Neuronal stem cell (in vitro differentiated cells): ENCODE results near the gene POU2AF3.
"Not testable (repeated sequence)": the region's sequence is repeated elsewhere in the genome, so short reads cannot be mapped to it uniquely, and the experiment has no call there.

ENCODE experiments used
- DNase-seq: peaks from one replicate; pipeline ENCODE4 v3.0.0-alpha.2; 2013; ENCODE audit warnings: low spot score
- H2AFZ ChIP-seq: one replicate; pipeline ENCODE4 v1.6.1; 2013; ENCODE audit warnings: mild to moderate bottlenecking, low read length, inconsistent platforms
- H2AK5ac ChIP-seq: 2 replicates; pipeline ENCODE4 v1.6.1; 2013; ENCODE audit warnings: low read depth, mild to moderate bottlenecking, inconsistent platforms, low read length, moderate library complexity, mixed read lengths
- H2BK120ac ChIP-seq: 2 replicates; pipeline ENCODE4 v1.6.1; 2013; ENCODE audit warnings: low read depth, mild to moderate bottlenecking, inconsistent platforms, low read length, moderate library complexity, mixed read lengths
- H2BK12ac ChIP-seq: one replicate; pipeline ENCODE4 v1.6.1; 2013; ENCODE audit warnings: low read length, inconsistent platforms
- H2BK15ac ChIP-seq: 2 replicates; pipeline ENCODE4 v1.6.1; 2013; ENCODE audit warnings: mild to moderate bottlenecking, low read length, inconsistent platforms, mixed read lengths
- H2BK5ac ChIP-seq: one replicate; pipeline ENCODE4 v1.6.1; 2013; ENCODE audit warnings: inconsistent platforms, mild to moderate bottlenecking, low read length, moderate library complexity
- H3K14ac ChIP-seq: one replicate; pipeline ENCODE4 v1.6.1; 2013; ENCODE audit warnings: low read length, inconsistent platforms
- H3K18ac ChIP-seq: 2 replicates; pipeline ENCODE4 v1.6.1; 2013; ENCODE audit warnings: low read length, inconsistent platforms
- H3K23ac ChIP-seq: 2 replicates; pipeline ENCODE4 v1.6.1; 2013; ENCODE audit warnings: low read depth, mild to moderate bottlenecking, mixed read lengths, low read length, inconsistent platforms; ENCODE audit not compliant: poor library complexity
- H3K27ac ChIP-seq: replicated peaks from 3 replicates; pipeline ENCODE4 v1.5.1; 2013; ENCODE audit warnings: low read length, inconsistent platforms
- H3K27me3 ChIP-seq, 3 experiments: 2 replicates each; pipeline ENCODE4 v1.6.1; 2013; ENCODE audit warnings: low read length in 3 of 3, mild to moderate bottlenecking in 2 of 3, inconsistent platforms in 1 of 3, low read depth in 1 of 3, mixed read lengths in 1 of 3, moderate library complexity in 1 of 3; ENCODE audit not compliant: control insufficient read depth in 3 of 3, insufficient read depth in 3 of 3
- H3K36me3 ChIP-seq, 2 donors: replicated peaks in 1 of 2; 2 replicates each; pipeline ENCODE4 v1.6.1; 2013; ENCODE audit warnings: low read length in 2 of 2; ENCODE audit not compliant: control insufficient read depth in 2 of 2, insufficient read depth in 2 of 2
- H3K4ac ChIP-seq: 2 replicates; pipeline ENCODE4 v1.6.1; 2013; ENCODE audit warnings: inconsistent platforms, mild to moderate bottlenecking, low read length, moderate library complexity
- H3K4me1 ChIP-seq, 2 donors: 1 replicate in 1 of 2; 2 replicates in 1 of 2; pipeline ENCODE4 v1.6.1; 2013; ENCODE audit warnings: low read length in 2 of 2, low read depth in 1 of 2; ENCODE audit not compliant: control insufficient read depth in 2 of 2, insufficient read depth in 1 of 2
- H3K4me2 ChIP-seq: one replicate; pipeline ENCODE4 v1.6.1; 2013; ENCODE audit warnings: mild to moderate bottlenecking, low read length, inconsistent platforms; ENCODE audit not compliant: insufficient read depth, poor library complexity, severe bottlenecking
- H3K4me3 ChIP-seq, 2 donors: 2 replicates each; pipeline ENCODE4 v1.5.1; 2013; ENCODE audit warnings: low read length in 2 of 2, mild to moderate bottlenecking in 2 of 2, inconsistent platforms in 1 of 2, moderate library complexity in 1 of 2
- H3K79me1 ChIP-seq: one replicate; pipeline ENCODE4 v1.6.1; 2013; ENCODE audit warnings: low read depth, mild to moderate bottlenecking, inconsistent platforms, low read length, moderate library complexity
- H3K9ac ChIP-seq: one replicate; pipeline ENCODE4 v1.6.1; 2013; ENCODE audit warnings: mild to moderate bottlenecking, low read depth, low read length, inconsistent platforms; ENCODE audit not compliant: poor library complexity
- H3K9me3 ChIP-seq, 2 donors: replicated peaks in 1 of 2; 2 replicates each; pipeline versions ENCODE3 to v1.6.1; 2013; ENCODE audit warnings: low read length in 2 of 2, mild to moderate bottlenecking in 2 of 2, inconsistent platforms in 1 of 2, low read depth in 1 of 2, mixed read lengths in 1 of 2, moderate library complexity in 1 of 2; ENCODE audit not compliant: control insufficient read depth in 2 of 2, insufficient read depth in 1 of 2
- H4K8ac ChIP-seq: one replicate; pipeline ENCODE4 v1.6.1; 2013; ENCODE audit warnings: low read depth, mild to moderate bottlenecking, inconsistent platforms, low read length, moderate library complexity
- H4K91ac ChIP-seq: one replicate; pipeline ENCODE4 v1.6.1; 2013; ENCODE audit warnings: low read length, low read depth, mild to moderate bottlenecking, inconsistent platforms; ENCODE audit not compliant: poor library complexity
- WGBS, 2 donors: extraction: QIAGEN DNeasy Blood & Tissue Kit; methylation state at CpG; one replicate each; pipeline ENCODE4 v1.1.7; 2013; ENCODE audit warnings: missing lambda C conversion rate in 2 of 2, mixed read lengths in 1 of 2; ENCODE audit not compliant: insufficient read length in 2 of 2, insufficient replicate concordance in 1 of 2; ENCODE audit errors: extremely low coverage in 2 of 2; 5-methylcytosine and 5-hydroxymethylcytosine counted together

The POU2AF3 gene

DNA sequence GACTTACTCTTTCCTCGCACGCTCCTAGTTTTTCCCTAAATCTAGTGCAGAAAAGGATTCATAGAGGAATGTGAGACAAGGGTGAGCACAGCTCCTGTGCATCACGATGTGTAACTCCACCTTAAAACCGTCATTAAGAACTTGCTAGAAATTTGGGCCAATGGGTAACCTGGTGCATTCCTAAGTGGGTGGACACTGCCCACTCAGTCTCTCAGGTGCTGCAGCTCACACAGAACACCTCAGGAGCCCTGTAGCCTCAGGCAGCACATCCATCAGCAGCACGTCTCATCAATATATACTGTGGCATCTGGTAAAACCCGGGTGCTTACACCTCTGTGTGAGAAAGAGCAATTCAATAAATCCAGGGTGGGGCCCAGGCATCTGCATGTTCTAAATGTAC, 12.4 kb downstream of the POU2AF3 start:
- H2BK5ac ChIP-seq: no peak overlapping the region

DNA sequence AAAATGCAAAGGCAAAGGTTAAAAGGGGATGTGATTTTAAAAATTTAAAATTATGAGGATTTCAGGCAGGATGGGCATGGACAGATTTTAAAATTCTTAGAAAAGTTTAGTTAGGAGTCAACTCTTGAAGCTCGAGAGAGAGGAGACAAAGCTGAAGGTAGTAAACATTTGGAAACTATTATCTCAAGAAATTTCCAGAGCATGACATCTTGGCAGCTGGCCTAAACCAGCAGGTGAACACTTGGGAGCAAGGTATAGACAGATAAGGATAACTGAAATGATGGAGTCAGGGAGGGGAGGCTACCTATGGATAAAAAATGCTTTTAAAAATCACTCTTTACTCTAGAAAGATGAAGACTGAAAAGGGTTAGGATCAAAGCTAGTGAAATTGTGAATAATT, 13.7 kb downstream of the POU2AF3 start:
- no peak overlapping the region for H2BK15ac ChIP-seq
- no peak overlapping the region for H3K9ac ChIP-seq
- no peaks in the 10 kb centered on the region for H3K27me3 ChIP-seq
- no peaks in the 10 kb centered on the region for H3K36me3 ChIP-seq
- no peaks in the 10 kb centered on the region for H3K4me1 ChIP-seq
- no peak overlapping the region for H4K8ac ChIP-seq
- no peak overlapping the region for H2BK12ac ChIP-seq
- no peak for DNase-seq
- no peak overlapping the region for H3K4me3 ChIP-seq
- H4K91ac ChIP-seq: no peak overlapping the region
- no peak overlapping the region for H3K23ac ChIP-seq
- H2AK5ac ChIP-seq: no peak overlapping the region
- no peak overlapping the region for H2BK120ac ChIP-seq
- no peak overlapping the region for H3K14ac ChIP-seq
- no peaks in the 10 kb centered on the region for H3K79me1 ChIP-seq
- no peak overlapping the region for H3K4me2 ChIP-seq
- no peak overlapping the region for H3K4ac ChIP-seq
- no peak overlapping the region for H2BK5ac ChIP-seq
- H2AFZ ChIP-seq: no peak overlapping the region
- no peaks in the 10 kb centered on the region for H3K9me3 ChIP-seq
- no peak overlapping the region for H3K18ac ChIP-seq
- no peak overlapping the region for H3K27ac ChIP-seq
- WGBS, 2 donors: no CpG with 5 or more reads among the region's 1 CpG

More for the DNA sequence above, 12.4 kb downstream of the POU2AF3 start:
- H2BK15ac ChIP-seq: no peak overlapping the region
- no peak overlapping the region for H3K4ac ChIP-seq
- H2BK12ac ChIP-seq: no peak overlapping the region
- H3K18ac ChIP-seq: no peak overlapping the region
- H3K79me1 ChIP-seq: no peaks in the 10 kb centered on the region
- no peak overlapping the region for H2AK5ac ChIP-seq
- no peak overlapping the region for H3K27ac ChIP-seq
- H2BK120ac ChIP-seq: no peak overlapping the region
- H3K36me3 ChIP-seq: no peaks in the 10 kb centered on the region
- no peak overlapping the region for H4K91ac ChIP-seq
- H3K27me3 ChIP-seq: no peaks in the 10 kb centered on the region
- no peak overlapping the region for H3K4me2 ChIP-seq
- H3K9me3 ChIP-seq: no peaks in the 10 kb centered on the region
- no peak overlapping the region for H3K9ac ChIP-seq
- no peak for DNase-seq
- H2AFZ ChIP-seq: no peak overlapping the region
- WGBS, 2 donors: no CpG with 5 or more reads among the region's 6 CpGs
- no peak overlapping the region for H4K8ac ChIP-seq
- no peak overlapping the region for H3K14ac ChIP-seq
- H3K4me3 ChIP-seq: no peak overlapping the region
- no peaks in the 10 kb centered on the region for H3K4me1 ChIP-seq
- no peak overlapping the region for H3K23ac ChIP-seq

- H3K14ac ChIP-seq: no peak overlapping the region
- DNase-seq: no peak
- no peak overlapping the region for H3K23ac ChIP-seq
- H3K4me3 ChIP-seq: no peak overlapping the region
- no peak overlapping the region for H3K27ac ChIP-seq
- no peak overlapping the region for H2AK5ac ChIP-seq
- no peak overlapping the region for H2BK5ac ChIP-seq
- H3K9ac ChIP-seq: no peak overlapping the region
- no peak overlapping the region for H4K91ac ChIP-seq
- H3K36me3 ChIP-seq: no peaks in the 10 kb centered on the region
- H2AFZ ChIP-seq: no peak overlapping the region
- no CpG with 5 or more reads among the region's 6 CpGs for WGBS, 2 donors
- H3K18ac ChIP-seq: no peak overlapping the region
- no peaks in the 10 kb centered on the region for H3K79me1 ChIP-seq
- H4K8ac ChIP-seq: no peak overlapping the region
- no peaks in the 10 kb centered on the region for H3K27me3 ChIP-seq
- H3K4ac ChIP-seq: no peak overlapping the region
- no peak overlapping the region for H2BK12ac ChIP-seq
- H3K4me2 ChIP-seq: no peak overlapping the region
- H3K9me3 ChIP-seq: no peaks in the 10 kb centered on the region
- peaks cover 0 to 5% of the 10 kb centered on the region in 2 donors for H3K4me1 ChIP-seq
- no peak overlapping the region for H2BK15ac ChIP-seq
- no peak overlapping the region for H2BK120ac ChIP-seq
These were observed 20.9 kb downstream of the POU2AF3 start for GRCh38 chr11:111319296-111319695.

GRCh38 chr11:111320199-111320598, 21.9 kb downstream of the POU2AF3 start:
- H3K9me3 ChIP-seq, H2BK120ac ChIP-seq, H3K4me1 ChIP-seq, H3K23ac ChIP-seq, H3K36me3 ChIP-seq, H2AFZ ChIP-seq, H3K4me2 ChIP-seq, H2BK12ac ChIP-seq, H3K9ac ChIP-seq, DNase-seq, H3K4ac ChIP-seq, H3K79me1 ChIP-seq, H2BK5ac ChIP-seq, H2BK15ac ChIP-seq, H3K18ac ChIP-seq, H3K27me3 ChIP-seq, H4K91ac ChIP-seq, H4K8ac ChIP-seq, H3K14ac ChIP-seq, H3K4me3 ChIP-seq, H2AK5ac ChIP-seq, H3K27ac ChIP-seq: not testable (repeated sequence)
- WGBS, 2 donors: no CpG with 5 or more reads among the region's 6 CpGs
